Testis (tissue), 2 donors: Measurements from ENCODE around the gene PCDHGC5.

Experiments
- CTCF ChIP-seq, 3 experiments: fragments of 450-650 bp in 2 of 3; fragments of 200-600 bp in 1 of 3; sonication (generic) in 1 of 3; IDR thresholded peaks; one replicate each; pipeline ENCODE4 v1.5.1; 2016 to 2019; ENCODE audit warnings: antibody characterized with exemption in 3 of 3, mild to moderate bottlenecking in 2 of 3, moderate library complexity in 1 of 3
- POLR2A ChIP-seq: fragments of 450-650 bp; IDR thresholded peaks from one replicate; pipeline ENCODE4 v1.6.1; 2017; ENCODE audit warnings: antibody characterized with exemption, mild to moderate bottlenecking, moderate library complexity

GRCh38 chr5:141506381-141507155 is 17.7 kb downstream of the PCDHGC5 start:
- TF ChIP-seq CTCF (IDR thresholded peaks at IDR 0.05) (no peak), POLR2A (no peak)
